ENCODE measurements around the gene CFAP221.

DNA sequence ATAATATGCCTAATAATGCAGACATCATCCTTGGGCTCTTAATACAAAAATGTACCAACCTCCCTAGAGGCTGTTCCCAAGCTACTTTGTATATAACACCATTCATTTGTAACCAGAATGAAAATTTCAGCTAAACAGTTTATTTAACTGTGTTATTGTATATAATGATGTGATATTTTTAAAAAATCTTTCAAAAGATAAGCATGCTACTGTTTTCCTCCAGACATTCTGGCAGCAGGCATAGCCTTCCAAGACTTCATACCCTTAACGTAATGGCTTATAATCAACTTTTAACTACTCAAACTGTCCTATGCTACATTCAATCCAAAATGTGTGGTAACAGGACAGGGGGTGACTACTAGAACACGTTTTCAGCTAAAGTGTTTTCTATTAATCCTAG lies 21.2 kb downstream of the CFAP221 start:
- TF ChIP-seq CTCF (IDR thresholded peaks at IDR 0.05; ENCODE audit: insufficient read depth, low read length, poor library complexity, severe bottlenecking): no peak
- TF ChIP-seq EZH2phosphoT487 (conservative IDR thresholded peaks at IDR 0.05; ENCODE audit: low read length): no peak

All from SU-DHL-6 (cell line).